MCF 10A (cell line): ENCODE data around the gene GPR155. TPM values are rescaled to one million over a fixed set of nuclear protein-coding genes. Genes with fewer than 3 reads are reported as not detected.
A peak's percentile ranks its signal among the peaks of the same experiment; 100 is the strongest.
"Not testable (repeated sequence)": the region's sequence is repeated elsewhere in the genome, so short reads cannot be mapped to it uniquely, and the experiment has no call there.

ENCODE experiments used
- BruUV-seq: library from RNA; stranded (reverse); fragments of 400-500 nt; replicated peaks from 2 replicates; lab custom pipeline; 2021; lab: Mats Ljungman, UMichigan
- CTCF ChIA-PET: fragments of 300-600 bp; sonication (Branson Sonifier 250); formaldehyde crosslinking; extraction: SDS; loops from one replicate; lab custom pipeline; 2021; ENCODE audit warnings: antibody characterized with exemption, inconsistent platforms; lab: Yijun Ruan, JAX
- POLR2A ChIA-PET: fragments of 300-600, 350-650 bp; sonication (Branson Sonifier 250); formaldehyde crosslinking; extraction: SDS; loops from one replicate; lab custom pipeline; 2020; ENCODE audit warnings: antibody characterized with exemption, inconsistent platforms; lab: Yijun Ruan, JAX
- DNase-seq: peaks from one replicate; pipeline ENCODE4 v3.0.0-alpha.2; 2018; ENCODE audit not compliant: unreplicated experiment
- H3K27ac Mint-ChIP-seq: one replicate; pipeline ENCODE4 v1.8.0; 2022; ENCODE audit warnings: mild to moderate bottlenecking, low read depth, mixed read lengths; ENCODE audit not compliant: unreplicated experiment
- H3K27me3 Mint-ChIP-seq: one replicate; pipeline ENCODE4 v1.8.0; 2022; ENCODE audit warnings: mixed read lengths; ENCODE audit not compliant: insufficient read depth, unreplicated experiment
- H3K36me3 Mint-ChIP-seq: one replicate; pipeline ENCODE4 v1.8.0; 2022; ENCODE audit warnings: mild to moderate bottlenecking, moderate library complexity, mixed read lengths; ENCODE audit not compliant: insufficient read depth, unreplicated experiment
- H3K4me1 Mint-ChIP-seq: one replicate; pipeline ENCODE4 v1.8.0; 2022; ENCODE audit warnings: mixed read lengths; ENCODE audit not compliant: insufficient read depth, unreplicated experiment
- H3K4me3 Mint-ChIP-seq: one replicate; pipeline ENCODE4 v1.8.0; 2022; ENCODE audit warnings: mild to moderate bottlenecking, moderate library complexity, mixed read lengths; ENCODE audit not compliant: unreplicated experiment
- H3K9me3 Mint-ChIP-seq: one replicate; pipeline ENCODE4 v1.8.0; 2022; ENCODE audit warnings: mixed read lengths; ENCODE audit not compliant: unreplicated experiment
- CTCF ChIP-seq: fragments of 200-600 bp; IDR thresholded peaks from one replicate; pipeline ENCODE4 v1.8.0; 2022; ENCODE audit warnings: antibody characterized with exemption, mild to moderate bottlenecking; ENCODE audit not compliant: unreplicated experiment
- intact Hi-C: fragments of 100-400 bp; cut with micrococcal nuclease; formaldehyde crosslinking; loops from 2 replicates; pipeline ENCODE4 v1.14.1; 2022
- total RNA-seq: library from RNA; stranded (reverse); gene quantifications from 2 replicates; pipeline ENCODE4 v1.2.3, GENCODE V29; 2022

Gene GPR155
- total RNA-seq, 1 experiment from 2014 or later = 1.9 TPM

- Mint-ChIP-seq H3K4me3 (peak overlapping the region; percentile 82), H3K27me3 (no peaks in the 10 kb centered on the region), H3K9me3 (no peaks in the 10 kb centered on the region), H3K36me3 (no peaks in the 10 kb centered on the region), H3K27ac (peak overlapping the region; percentile 66), H3K4me1 (peaks cover 8% of the 10 kb centered on the region)
- intact Hi-C loops = no loop called here
- TF ChIP-seq CTCF = no peak
- no peak for DNase-seq
- POLR2A ChIA-PET = interaction anchor here (1.0 to 2.0 kb wide), 4 partner anchors 12 to 130 kb away, joined by 3 to 13 read pairs (median 5); partner anchors contain the start of gene SCRN3
- CTCF ChIA-PET = interaction anchor here (0.6 to 4.7 kb wide), 8 partner anchors 9 to 1612 kb away, joined by 3 to 26 read pairs (median 4); no protein-coding TSS in a partner anchor
- BruUV-seq = TSS peak; percentile 33
Measured at GRCh38 chr2:174485788-174486562, 854 bp downstream of the GPR155 start.

- H3K4me3 Mint-ChIP-seq, H3K36me3 Mint-ChIP-seq, H3K27ac Mint-ChIP-seq, H3K27me3 Mint-ChIP-seq, intact Hi-C loops, H3K4me1 Mint-ChIP-seq, BruUV-seq, H3K9me3 Mint-ChIP-seq, DNase-seq: not testable (repeated sequence)
- CTCF ChIA-PET = interaction anchor here (0.6 to 4.7 kb wide), 6 partner anchors 9 to 215 kb away, joined by 3 to 26 read pairs (median 4); no protein-coding TSS in a partner anchor
- POLR2A ChIA-PET = interaction anchor here (2.0 kb wide), 1 partner anchor 11 kb away, joined by 13 read pairs; no protein-coding TSS in a partner anchor
Measured at GRCh38 chr2:174485045-174485444, 1.8 kb downstream of the GPR155 start.

- Mint-ChIP-seq H3K27ac (no peak overlapping the region), H3K4me1 (peaks cover 8% of the 10 kb centered on the region), H3K36me3 (no peaks in the 10 kb centered on the region), H3K27me3 (no peaks in the 10 kb centered on the region), H3K4me3 (no peak overlapping the region), H3K9me3 (no peaks in the 10 kb centered on the region)
- intact Hi-C loops = no loop called here
- ChIA-PET CTCF (interaction anchor here (0.6 to 4.7 kb wide), 6 partner anchors 9 to 215 kb away, joined by 3 to 26 read pairs (median 4); no protein-coding TSS in a partner anchor), POLR2A (interaction anchor here (1.1 kb wide), 1 partner anchor 8 kb away, joined by 3 read pairs; no protein-coding TSS in a partner anchor)
- DNase-seq = no peak
- TF ChIP-seq CTCF = no peak
- no TSS peak for BruUV-seq
Measured at GRCh38 chr2:174484573-174484972, 2.3 kb downstream of the GPR155 start.

- Mint-ChIP-seq H3K9me3 (no peaks in the 10 kb centered on the region), H3K4me1 (peaks cover 8% of the 10 kb centered on the region), H3K36me3 (no peaks in the 10 kb centered on the region), H3K27me3 (no peaks in the 10 kb centered on the region), H3K4me3 (no peak overlapping the region), H3K27ac (no peak overlapping the region)
- TF ChIP-seq CTCF = no peak
- POLR2A ChIA-PET = no interaction called here
- DNase-seq = no peak
- BruUV-seq = no TSS peak
- CTCF ChIA-PET = no interaction called here
- intact Hi-C loops = no loop called here
Measured at GRCh38 chr2:174482854-174483253, 4.0 kb downstream of the GPR155 start.
